Fibroblast of mammary gland (primary cell): ENCODE results near the gene SLK.
A peak's percentile ranks its signal among the peaks of the same experiment; 100 is the strongest.

Experiments
- DNase-seq: peaks from one replicate; pipeline ENCODE4 v3.0.0-alpha.2; 2010; ENCODE audit warnings: low read depth
- H3K4me3 ChIP-seq: 2 replicates; pipeline ENCODE4 v1.5.1; 2011; ENCODE audit warnings: low read depth, mild to moderate bottlenecking, low read length, moderate library complexity; ENCODE audit not compliant: control insufficient read depth
- TF ChIP-seq, protein P1 (sequence below): conservative IDR thresholded peaks from 2 replicates; pipeline ENCODE4 v1.5.1; 2011; ENCODE audit warnings: low read depth, low read length, inconsistent platforms; ENCODE audit not compliant: control insufficient read depth, insufficient read depth

SLK gene

DNA sequence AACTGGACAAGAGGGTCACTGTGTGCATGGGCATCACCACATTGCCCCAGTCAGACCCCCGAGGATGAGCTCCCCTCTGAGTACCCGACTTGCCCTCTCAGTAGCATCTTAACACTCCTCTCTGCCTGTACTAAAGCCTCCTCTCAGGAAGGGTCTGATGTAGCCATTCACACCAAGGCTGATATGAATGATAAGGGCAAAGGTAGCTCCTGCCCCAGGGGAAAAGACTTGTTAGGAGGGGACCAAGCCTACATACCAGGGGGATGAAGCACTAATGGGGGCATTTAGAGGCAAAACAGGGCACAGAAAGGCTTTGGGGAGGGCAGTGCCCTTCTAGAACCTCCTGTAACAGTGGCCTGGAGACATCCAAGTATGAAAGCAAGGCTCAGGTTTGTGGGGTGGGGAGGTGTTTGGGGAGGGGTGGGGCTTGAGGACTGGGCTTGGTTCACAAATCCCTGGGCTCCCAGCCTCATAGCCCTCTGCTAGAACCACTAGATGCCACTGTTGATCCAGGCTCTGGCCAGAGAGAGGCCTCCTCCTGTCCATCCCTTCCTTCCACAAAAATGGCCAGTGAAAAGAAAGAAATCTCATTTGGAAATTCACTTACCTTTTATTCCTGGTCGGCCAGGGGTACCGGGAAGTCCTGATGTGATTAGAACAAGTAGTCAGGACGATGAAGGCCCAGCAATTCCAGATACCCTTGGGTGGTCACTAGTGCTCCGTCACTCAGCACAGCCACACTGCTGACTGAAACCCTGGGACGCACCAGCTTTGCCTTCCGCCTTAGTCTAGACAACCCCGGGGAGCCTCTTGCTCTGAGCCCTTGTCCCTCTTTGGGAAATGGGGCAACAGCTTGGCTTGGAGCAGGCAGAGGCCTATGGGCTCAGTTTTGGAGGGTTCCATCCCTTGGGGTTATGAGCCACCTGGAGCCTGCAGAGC lies 78.5 kb downstream of the SLK start:
- no peak overlapping the region for H3K4me3 ChIP-seq
- DNase-seq = peak; percentile 75
- TF ChIP-seq, protein P1, sequence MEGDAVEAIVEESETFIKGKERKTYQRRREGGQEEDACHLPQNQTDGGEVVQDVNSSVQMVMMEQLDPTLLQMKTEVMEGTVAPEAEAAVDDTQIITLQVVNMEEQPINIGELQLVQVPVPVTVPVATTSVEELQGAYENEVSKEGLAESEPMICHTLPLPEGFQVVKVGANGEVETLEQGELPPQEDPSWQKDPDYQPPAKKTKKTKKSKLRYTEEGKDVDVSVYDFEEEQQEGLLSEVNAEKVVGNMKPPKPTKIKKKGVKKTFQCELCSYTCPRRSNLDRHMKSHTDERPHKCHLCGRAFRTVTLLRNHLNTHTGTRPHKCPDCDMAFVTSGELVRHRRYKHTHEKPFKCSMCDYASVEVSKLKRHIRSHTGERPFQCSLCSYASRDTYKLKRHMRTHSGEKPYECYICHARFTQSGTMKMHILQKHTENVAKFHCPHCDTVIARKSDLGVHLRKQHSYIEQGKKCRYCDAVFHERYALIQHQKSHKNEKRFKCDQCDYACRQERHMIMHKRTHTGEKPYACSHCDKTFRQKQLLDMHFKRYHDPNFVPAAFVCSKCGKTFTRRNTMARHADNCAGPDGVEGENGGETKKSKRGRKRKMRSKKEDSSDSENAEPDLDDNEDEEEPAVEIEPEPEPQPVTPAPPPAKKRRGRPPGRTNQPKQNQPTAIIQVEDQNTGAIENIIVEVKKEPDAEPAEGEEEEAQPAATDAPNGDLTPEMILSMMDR = peak; percentile 85

DNA sequence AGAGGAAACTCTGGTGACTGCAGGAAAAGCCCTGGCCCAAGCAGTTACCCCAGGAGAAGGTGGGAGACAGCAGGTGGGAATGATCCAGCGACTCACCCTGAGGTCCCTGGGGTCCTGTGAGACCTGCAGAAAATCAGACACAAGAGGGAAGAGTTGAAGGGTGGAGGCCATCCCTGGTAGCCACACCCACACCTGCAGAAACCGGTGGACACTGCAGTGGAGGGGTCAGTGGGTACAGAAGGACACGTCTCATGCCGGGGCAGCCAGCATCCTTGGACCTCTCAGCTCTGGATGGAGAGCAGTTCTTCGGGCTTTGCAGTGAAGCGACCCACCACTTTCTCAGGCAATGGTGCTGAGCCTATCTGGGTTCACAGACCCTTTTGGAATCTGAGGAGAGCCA lies 79.7 kb downstream of the SLK start:
- TF ChIP-seq, protein P1 = no peak
- DNase-seq = no peak
- H3K4me3 ChIP-seq = no peak overlapping the region

DNA sequence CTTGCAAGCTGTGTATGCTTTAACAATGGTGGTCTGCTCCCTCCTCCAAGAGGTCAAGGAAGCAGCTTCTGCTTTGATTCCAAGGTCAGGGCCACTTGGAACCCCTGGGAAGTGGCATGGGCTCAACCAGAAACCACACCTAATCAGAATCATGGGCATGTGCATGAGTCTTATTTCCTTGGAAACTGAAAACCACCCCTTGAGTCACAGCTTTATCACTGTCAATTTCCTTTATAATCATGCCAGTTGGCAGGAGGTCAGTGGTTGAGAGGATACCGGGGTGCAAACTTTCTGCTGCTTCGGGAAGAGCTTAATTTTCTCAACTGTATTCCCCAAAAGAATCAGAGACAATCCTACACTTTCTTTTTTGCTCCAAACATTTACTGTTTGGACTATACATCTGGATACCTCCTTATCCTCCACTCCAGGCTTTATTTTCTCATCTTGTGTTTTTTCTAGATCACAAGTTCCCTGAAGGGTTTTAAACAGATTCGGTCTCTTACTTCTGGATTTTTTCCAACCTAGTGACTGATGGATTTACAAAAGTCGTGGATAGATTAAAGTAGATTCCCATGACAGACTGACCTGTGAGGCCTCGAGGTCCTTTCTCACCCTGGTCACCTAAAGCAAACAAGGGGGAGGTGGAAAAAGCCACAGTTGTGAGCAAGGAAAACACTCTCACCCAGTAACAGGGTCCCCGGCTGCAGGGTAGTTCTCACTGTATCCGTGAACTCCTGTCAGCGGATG lies 82.7 kb downstream of the SLK start:
- TF ChIP-seq, protein P1 = no peak
- no peak overlapping the region for H3K4me3 ChIP-seq
- DNase-seq = peak; percentile 83

DNA sequence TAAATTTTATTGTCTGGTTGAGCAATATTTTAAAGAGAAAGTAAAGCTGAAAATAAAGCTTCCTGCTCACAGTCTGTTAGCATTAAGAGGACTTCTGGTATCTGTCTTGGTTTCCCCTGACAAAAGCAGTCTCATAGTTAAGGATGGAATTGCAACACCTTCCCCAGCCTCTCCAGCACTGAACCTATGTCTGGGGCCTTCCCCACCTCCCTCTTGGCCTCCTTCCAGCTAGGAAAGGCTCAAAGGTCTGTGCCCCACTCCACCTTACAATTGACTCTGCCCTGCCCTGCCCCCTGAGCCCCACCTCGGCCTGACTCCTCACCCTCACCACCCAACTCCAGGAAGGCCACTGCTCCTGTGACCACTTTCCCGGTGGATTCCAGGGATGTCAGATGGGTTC lies 85.5 kb downstream of the SLK start:
- TF ChIP-seq, protein P1 = no peak
- H3K4me3 ChIP-seq = no peak overlapping the region
- no peak for DNase-seq

DNA sequence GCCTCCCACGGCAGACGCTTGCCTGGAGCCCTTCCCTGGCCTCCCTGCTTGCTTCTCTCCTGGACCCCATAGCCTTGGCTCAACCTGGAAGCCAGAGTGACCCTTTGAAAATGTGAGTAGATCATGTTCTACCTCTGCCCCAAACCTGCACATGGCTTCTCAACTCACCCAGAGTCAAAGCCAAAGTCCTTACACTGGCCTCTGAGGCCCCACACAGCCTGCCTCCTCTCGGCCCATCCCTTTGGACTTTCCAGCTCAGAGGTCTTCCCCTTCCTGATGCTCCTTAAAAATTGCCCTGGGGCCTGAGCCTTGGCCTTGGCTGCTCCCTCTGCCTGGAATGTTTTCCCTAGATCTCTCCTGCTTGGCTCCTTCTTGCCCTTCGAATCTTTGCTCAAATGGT lies 86.3 kb downstream of the SLK start:
- no peak overlapping the region for H3K4me3 ChIP-seq
- DNase-seq = no peak
- TF ChIP-seq, protein P1 = no peak

DNA sequence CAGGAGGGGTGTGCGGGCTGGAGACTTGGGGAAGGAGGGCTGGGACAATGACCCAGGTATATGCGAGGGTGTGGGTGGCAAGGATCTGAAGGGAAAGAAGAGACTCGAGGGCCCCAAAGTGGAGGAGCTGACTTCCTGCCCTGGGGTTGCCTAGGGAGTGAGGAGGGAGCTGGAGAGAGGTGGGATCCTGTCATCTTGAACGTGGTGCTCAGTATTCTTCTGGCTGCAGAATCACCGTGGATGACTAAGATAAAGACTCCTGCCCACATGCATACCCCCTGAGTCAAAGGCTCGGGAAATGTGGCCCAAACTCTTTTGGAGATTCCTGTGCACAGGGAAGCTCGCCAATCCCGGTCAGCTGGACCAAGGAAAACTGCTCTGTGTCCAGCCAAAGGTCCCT lies 87.5 kb downstream of the SLK start:
- TF ChIP-seq, protein P1 = no peak
- peak; percentile 71 for DNase-seq
- H3K4me3 ChIP-seq = no peak overlapping the region
